Glomerular visceral epithelial cell (primary cell): ENCODE results near the gene SPPL2B.

ENCODE experiments used
- DNase-seq: peaks from one replicate; pipeline ENCODE4 v3.0.0-alpha.2; 2016; ENCODE audit errors: extremely low spot score

Gene SPPL2B

GRCh38 chr19:2323707-2324106, 4.8 kb upstream of the SPPL2B start:
- peak; percentile 60 for DNase-seq

DNA sequence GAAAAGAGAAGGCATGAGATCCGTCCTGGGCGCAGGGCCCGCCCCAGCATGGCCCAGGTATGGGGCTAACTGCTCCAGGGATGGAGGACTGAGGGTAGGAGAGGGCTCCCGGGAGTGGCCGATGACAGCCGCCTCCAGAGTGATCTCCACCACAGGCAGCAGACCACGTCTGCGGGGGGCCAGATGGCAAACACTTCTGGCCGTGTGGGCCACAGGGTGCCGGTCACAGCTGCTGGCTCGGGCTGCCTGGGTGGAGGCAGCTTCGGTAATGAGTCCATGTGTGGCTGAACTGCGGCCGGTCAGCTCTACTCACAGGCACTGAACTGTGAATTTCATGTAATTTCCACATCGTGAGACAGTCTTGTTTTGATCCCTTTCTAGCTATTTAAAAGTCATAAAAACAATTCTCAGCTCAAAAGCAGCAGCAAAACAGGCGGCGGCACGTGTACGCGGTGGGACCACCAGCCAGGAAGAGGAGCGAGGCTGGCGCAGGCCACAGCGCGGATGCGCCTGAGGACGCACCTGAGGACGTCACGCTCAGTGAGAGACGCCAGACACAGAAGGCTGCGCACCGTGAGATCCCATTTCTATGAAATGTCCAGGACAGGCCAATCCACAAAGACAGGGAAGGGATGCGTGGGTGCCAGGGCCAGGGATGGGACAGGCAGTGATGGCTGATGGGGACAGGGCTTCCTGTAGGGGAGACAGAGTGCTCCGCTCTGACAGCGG, 4.1 kb upstream of the SPPL2B start:
- DNase-seq: peak; percentile 87

GRCh38 chr19:2325281-2326046, 3.0 kb upstream of the SPPL2B start:
- no peak for DNase-seq

DNA sequence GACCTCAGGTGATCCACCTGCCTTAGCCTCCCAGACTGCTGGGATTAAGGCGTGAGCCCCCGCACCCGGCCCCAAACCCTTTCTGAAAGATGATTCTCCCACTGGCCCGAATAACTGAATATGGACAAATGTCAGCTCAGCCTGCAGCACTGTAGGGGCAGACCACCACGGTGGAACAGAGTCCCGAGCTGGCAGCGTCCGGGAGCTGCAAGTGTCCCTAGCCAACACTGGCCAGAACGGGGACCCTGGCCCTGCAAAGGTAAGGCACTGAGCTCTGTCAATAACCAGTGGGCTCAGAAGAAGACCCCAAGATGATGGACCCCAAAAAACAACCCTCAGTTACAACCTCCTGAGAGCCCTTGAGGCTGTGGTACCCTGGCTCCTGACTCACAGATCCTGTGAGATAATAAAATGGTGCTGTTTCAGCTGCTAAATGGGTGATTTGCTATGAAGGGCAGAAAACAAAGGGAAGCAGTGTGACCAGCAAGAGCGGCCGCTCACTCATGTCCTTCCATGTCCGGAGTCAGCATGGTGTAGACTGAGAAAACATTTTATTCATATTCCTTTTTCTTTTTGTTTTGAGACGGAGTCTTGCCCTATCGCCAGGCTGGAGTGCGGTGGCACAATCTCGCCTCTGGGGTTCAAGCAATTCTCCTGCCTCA, 1.7 kb upstream of the SPPL2B start:
- DNase-seq: no peak

DNA sequence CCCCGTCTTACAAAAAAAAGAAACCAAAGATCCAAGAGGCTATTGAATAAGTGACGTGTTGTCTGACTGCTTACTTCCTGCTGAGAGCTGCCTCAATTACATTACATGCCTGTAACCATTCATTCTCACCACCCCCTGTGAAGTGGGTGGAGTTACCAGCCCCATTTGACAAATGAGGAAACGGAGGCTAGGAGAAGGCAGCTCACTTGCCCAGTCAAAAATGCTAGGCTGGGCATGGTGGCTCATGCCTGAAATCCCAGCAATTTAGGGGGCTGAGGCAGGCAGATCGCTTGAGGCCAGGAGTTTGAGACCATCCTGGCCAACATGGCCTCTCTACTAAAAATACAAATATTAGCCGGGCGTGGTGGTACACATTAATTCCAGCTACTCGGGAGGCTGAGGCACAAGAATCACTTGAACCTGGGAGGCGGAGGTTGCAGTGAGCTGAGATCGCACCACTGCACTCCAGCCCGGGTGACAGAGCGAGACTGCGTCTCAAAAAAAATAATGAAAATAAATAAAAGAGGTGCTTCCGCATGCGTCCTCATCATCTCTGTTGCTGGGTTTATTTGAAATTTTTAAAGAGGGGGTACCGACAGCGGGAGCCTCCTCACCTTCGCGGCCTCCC, 597 bp upstream of the SPPL2B start:
- DNase-seq: peak; percentile 62

DNA sequence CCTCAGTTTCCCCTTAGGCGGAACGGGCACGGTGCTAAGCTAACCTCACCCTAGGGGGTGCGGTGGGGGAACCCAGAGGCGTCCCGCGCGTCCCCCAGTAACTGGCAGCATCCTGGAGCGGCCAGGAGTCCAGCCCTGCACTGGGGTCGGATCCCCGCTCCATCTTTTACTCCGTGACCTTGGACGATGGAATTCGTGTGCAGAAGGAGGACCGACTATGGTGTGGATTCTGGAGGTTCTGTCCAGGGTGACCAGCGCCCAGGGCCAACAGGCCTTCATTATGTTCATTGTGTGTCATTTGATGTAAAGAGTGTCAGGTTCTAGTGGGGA, 630 bp downstream of the SPPL2B start:
- DNase-seq: no peak

GRCh38 chr19:2329501-2329916, 1.0 kb downstream of the SPPL2B start:
- no peak for DNase-seq

DNA sequence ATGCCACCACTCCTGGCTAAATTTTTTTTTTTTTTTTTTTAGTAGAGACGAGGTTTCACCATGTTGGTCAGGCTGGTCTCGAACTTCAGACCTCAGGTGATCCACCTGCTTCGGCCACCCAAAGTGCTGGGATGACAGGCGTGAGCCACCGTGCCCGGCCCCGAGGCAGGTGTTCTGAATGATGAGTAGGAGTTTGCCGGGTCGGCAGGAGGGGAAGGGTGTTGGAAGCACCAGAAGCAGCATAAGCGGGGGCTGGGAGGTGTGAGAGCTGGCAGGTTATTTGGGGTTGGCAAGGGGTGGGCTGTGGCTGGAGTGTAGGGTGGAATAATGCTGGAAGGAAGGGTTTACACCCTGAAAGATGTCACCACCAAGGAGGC, 1.8 kb downstream of the SPPL2B start:
- DNase-seq: no peak

DNA sequence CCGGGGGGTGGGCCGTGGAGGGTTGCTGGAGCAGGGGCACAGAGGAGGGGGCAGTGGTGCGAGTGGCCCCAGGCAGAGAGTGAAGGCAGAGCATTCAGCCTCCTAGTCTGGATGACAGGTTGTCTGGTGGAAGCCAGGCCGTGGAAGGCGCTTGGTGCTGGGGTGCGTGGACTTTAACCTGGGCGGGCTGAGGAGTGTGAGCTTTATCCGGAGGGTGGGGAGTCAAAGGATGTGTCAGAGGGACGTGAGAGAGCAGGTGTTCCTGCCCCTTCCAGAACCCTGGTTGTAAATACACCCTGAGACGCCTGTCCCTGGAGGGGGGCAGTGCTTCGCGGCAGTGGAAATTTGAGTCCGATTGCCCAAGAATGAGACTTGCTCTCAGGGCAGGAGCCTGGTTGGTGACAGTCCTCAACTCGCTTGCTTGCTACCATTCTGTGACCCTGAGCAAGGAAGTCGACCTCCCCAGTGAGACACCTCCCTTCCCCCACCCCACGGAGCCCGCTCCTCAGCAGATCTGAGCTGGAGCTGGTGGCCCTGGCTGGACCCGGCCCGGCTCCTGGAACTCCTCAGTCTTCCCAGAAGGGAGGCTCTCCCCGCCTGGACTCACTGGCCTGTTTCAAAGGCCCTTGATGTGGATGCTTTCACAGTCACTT, 2.3 kb downstream of the SPPL2B start:
- DNase-seq: no peak

- no peak for DNase-seq
Observed at GRCh38 chr19:2331601-2332246, 3.2 kb downstream of the SPPL2B start.

GRCh38 chr19:2332341-2333026, 4.0 kb downstream of the SPPL2B start:
- no peak for DNase-seq

DNA sequence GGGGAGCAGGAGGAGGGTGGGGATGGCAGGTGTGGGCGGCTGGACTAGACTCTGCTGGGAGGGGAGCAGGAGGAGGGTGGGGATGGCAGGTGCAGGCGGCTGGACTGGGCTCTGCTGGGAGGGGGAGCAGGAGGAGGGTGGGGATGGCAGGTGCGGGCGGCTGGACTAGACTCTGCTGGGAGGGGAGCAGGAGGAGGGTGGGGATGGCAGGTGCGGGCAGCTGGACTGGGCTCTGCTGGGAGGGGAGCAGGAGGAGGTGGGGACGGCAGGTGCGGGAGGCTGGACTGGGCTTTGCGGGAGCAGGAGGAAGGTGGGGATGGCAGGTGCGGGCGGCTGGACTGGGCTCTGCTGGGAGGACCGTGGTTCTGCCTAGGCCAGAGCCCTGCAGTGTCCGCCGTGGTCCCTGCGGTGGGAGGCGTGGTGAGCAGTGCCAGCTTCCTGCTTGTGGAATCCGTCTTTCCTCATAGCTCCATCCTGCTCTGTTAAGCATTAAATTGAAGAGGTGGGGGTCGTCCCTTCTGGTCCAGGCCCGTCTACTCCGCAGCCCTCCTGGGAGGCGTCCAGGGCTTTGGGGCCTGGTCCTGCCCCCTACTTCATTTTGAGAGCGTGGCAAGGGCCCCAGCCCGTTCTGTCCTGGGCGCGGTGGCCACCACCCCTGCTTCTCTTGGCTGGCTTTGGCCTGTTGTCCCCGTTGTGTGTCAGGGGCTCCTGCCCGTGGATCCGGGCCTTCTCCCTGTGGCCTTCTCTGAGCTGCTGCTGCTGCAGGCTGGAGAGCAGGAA, 4.7 kb downstream of the SPPL2B start:
- no peak for DNase-seq

DNA sequence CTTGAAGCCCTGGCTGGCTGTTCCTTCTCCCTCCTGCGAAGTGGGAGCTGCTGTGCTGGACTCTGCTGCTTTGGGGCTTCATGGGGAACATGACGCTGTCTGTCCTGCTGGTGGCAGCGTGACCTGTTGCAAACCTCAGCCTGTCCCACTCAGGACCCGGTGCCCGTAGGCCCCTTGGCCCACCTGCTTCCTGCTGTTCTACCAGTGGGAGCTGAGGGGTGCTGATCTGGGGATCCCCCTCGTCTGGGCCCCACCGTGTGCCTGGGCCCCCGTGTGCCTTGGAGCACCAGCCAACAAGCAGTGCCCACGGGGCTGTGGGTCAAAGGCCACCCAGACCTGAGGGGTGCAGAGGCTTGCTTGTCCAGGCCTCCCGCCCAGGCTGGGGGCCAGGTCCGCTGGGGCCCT, 5.3 kb downstream of the SPPL2B start:
- DNase-seq: no peak

DNA sequence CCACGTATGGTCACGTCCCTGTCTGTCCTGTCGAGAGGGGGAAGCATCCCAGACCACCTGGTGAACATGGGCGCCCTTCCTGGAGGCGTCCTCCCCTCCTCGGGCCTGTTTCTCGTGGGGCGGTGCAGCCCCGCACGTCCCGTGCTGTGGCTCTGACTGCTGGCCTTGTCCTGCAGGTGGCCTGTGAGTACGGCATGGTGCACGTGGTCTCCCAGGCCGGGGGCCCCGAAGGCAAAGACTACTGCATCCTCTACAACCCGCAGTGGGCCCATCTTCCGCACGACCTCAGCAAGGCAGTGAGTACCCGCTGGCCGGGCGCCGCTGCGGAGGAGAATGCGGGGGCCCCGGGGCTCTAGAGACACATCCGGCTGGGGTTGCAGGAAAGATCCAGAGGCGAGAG, 5.9 kb downstream of the SPPL2B start:
- no peak for DNase-seq

DNA sequence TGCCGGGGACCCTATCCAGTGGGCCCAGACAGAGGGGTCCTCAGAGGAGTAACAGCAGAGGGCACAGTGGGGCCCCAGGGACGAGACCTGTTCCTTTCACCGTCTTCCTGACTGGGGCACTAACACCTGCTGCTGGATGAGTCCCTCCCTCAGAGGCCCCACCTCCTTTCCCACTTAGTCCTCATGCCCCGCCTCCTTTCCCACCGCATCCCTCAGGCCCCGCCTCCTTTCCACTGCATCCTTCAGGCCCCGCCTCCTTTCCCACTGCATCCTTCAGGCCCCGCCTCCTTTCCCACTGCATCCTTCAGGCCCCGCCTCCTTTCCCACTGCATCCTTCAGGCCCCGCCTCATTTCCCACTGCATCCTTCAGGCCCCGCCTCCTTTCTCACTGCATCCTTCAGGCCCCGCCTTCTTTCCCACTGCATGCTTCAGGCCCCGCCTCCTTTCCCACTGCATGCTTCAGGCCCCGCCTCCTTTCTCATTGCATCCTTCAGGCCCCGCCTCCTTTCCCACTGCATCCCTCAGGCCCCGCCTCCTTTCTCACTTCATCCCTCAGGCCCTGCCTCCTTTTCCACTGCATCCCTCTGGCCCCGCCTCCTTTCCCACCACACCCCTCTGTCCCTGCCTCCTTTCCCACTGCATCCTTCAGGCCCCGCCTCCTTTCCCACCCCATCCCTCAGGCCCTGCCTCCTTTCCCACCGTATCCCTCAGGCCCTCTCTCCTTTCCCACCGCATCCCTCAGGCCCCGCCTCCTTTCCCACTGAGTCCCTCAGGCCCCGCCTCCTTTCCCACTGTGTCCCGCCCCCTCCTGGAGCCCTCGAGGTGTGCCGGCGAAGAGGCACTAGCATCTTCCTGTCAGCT, 6.7 kb downstream of the SPPL2B start:
- DNase-seq: no peak

- DNase-seq: no peak
Observed at GRCh38 chr19:2335848-2336247, 7.4 kb downstream of the SPPL2B start.

GRCh38 chr19:2336528-2337328, 8.2 kb downstream of the SPPL2B start:
- DNase-seq: no peak

GRCh38 chr19:2337329-2337707, 8.8 kb downstream of the SPPL2B start:
- no peak for DNase-seq
